IPS-20b (cell line): ENCODE data around the gene PROKR2.
A peak's percentile ranks its signal among the peaks of the same experiment; 100 is the strongest.

Source experiments
- H3K27ac ChIP-seq: one replicate; pipeline ENCODE4 v1.5.1; 2013; ENCODE audit warnings: low read length
- H3K27me3 ChIP-seq: 2 replicates; pipeline ENCODE4 v1.6.1; 2013; ENCODE audit warnings: mild to moderate bottlenecking, low read length, inconsistent platforms; ENCODE audit not compliant: insufficient read depth
- H3K36me3 ChIP-seq: 2 replicates; pipeline ENCODE4 v1.6.1; 2013; ENCODE audit warnings: low read depth, mild to moderate bottlenecking, inconsistent platforms, low read length, moderate library complexity; ENCODE audit not compliant: insufficient read depth
- H3K4me1 ChIP-seq: 2 replicates; pipeline ENCODE4 v1.6.1; 2013; ENCODE audit warnings: mild to moderate bottlenecking, control low read depth, inconsistent platforms, low read length, moderate library complexity; ENCODE audit not compliant: insufficient read depth
- H3K4me3 ChIP-seq: 2 replicates; pipeline ENCODE4 v1.5.1; 2013; ENCODE audit warnings: mild to moderate bottlenecking, low read length, inconsistent platforms
- H3K9ac ChIP-seq: 2 replicates; pipeline ENCODE4 v1.6.1; 2013; ENCODE audit warnings: low read depth, mild to moderate bottlenecking, inconsistent platforms, low read length, moderate library complexity
- H3K9me3 ChIP-seq: 2 replicates; pipeline ENCODE4 v1.6.1; 2013; ENCODE audit warnings: mild to moderate bottlenecking, low read depth, low read length, inconsistent platforms; ENCODE audit not compliant: insufficient read depth

The PROKR2 gene

DNA sequence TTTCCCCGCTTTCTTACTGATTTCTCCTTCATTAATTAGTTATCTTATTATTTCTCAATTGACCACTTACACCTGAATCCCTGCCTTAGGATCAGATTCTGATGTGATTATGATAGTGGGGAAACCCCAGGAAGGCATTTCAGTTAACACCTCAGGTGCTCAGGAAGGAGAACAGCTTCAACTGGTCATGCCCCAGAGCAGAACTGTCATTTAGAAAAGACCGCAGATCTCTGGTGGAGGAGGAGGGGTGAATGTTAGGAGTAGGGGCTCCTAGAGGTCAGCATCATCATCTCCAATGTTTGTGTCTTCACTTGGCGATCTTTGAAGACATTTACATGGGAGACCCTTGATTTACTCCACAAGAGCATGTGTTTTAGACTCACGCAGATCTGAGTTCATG, 44.5 kb downstream of the PROKR2 start:
- Histone ChIP-seq H3K27ac (no peak overlapping the region), H3K27me3 (no peaks in the 10 kb centered on the region), H3K9me3 (no peaks in the 10 kb centered on the region), H3K4me3 (no peak overlapping the region), H3K9ac (no peak overlapping the region), H3K36me3 (no peaks in the 10 kb centered on the region), H3K4me1 (peaks cover 3% of the 10 kb centered on the region; the same call in 1 of the 2 replicates)

DNA sequence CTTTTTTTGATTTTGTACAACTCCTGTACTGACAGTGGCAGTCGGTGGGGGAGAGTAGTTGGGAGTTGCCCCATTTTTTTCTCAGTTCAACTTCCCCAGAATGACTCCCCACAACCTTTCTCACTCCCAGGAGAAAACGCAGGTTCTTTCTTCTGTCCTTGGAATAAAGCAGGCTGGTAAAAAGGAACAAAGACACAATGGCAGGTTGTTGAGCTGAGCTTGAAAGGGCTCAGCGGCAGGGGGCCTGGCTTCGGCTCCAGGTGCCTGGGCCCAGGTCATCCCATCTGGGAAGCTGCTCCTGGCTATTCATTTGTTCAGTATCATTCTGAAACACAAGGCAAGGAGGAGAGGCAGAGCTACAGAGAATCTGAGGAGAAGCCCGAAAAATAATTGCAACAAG, 46.2 kb downstream of the PROKR2 start:
- Histone ChIP-seq H3K9ac (peak overlapping the region; percentile 23; the same call in 1 of the 2 replicates), H3K4me1 (peaks cover 8% of the 10 kb centered on the region; the same call in 1 of the 2 replicates), H3K27me3 (no peaks in the 10 kb centered on the region), H3K4me3 (no peak overlapping the region), H3K27ac (no peak overlapping the region), H3K9me3 (no peaks in the 10 kb centered on the region), H3K36me3 (no peaks in the 10 kb centered on the region)

DNA sequence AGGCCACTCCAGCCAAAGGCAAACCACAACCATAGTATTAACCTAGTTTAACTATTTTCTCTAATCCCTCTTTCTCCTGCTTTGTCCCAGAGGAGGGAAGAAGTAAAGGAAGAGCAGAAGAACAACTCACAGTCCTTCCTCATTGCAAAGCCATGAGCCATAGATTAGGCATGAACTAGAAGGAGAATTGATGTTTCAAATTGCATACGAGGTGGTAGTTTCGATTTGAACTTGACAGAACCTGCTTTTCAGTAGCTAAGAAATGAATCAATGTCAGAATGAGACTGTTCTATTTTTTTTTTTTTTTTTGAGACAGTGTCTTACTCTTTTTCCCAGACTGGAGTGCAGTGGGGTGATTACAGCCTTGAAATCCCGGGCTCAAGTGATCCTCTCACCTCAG, 48.3 kb downstream of the PROKR2 start:
- H3K9me3 ChIP-seq = no peaks in the 10 kb centered on the region
- no peaks in the 10 kb centered on the region for H3K36me3 ChIP-seq
- H3K9ac ChIP-seq = no peak overlapping the region
- H3K27me3 ChIP-seq = no peaks in the 10 kb centered on the region
- no peak overlapping the region for H3K27ac ChIP-seq
- H3K4me3 ChIP-seq = no peak overlapping the region
- H3K4me1 ChIP-seq = peaks cover 24% of the 10 kb centered on the region

- Histone ChIP-seq H3K9me3 (no peaks in the 10 kb centered on the region), H3K4me1 (peaks cover 24% of the 10 kb centered on the region), H3K9ac (no peak overlapping the region), H3K36me3 (no peaks in the 10 kb centered on the region), H3K27me3 (no peaks in the 10 kb centered on the region), H3K4me3 (no peak overlapping the region), H3K27ac (no peak overlapping the region)
These were observed 49.7 kb downstream of the PROKR2 start for GRCh38 chr20:5267092-5267491.
